Measurements from ENCODE around the gene SIRPB1.
"Not testable (repeated sequence)": the region's sequence is repeated elsewhere in the genome, so short reads cannot be mapped to it uniquely, and the experiment has no call there.

The SIRPB1 gene

GRCh38 chr20:1623501-1624205 lies 3.8 kb upstream of the SIRPB1 start:
- Histone ChIP-seq H3K36me3 (ENCODE audit: insufficient read depth, low read length) (no peaks in the 10 kb centered on the region), H3K9me3 (ENCODE audit: insufficient read depth, low read depth, low read length) (0 out of 2 replicates have a peak, but pooled peaks cover 5% of the 10 kb centered on the region), H3K27me3 (ENCODE audit: insufficient read depth, low read length) (no peaks in the 10 kb centered on the region), H3K4me3 (ENCODE audit: low read length) (no peak overlapping the region), H3K9ac (ENCODE audit: low read depth, low read length) (no peak overlapping the region), H3K27ac (ENCODE audit: low read depth, low read length) (no peak overlapping the region), H3K4me1 (ENCODE audit: insufficient read depth, low read length) (peaks cover 5% of the 10 kb centered on the region; the same call in 1 of the 2 replicates)
- WGBS, result 90% methylated on average over 14 of the region's 14 CpGs

DNA sequence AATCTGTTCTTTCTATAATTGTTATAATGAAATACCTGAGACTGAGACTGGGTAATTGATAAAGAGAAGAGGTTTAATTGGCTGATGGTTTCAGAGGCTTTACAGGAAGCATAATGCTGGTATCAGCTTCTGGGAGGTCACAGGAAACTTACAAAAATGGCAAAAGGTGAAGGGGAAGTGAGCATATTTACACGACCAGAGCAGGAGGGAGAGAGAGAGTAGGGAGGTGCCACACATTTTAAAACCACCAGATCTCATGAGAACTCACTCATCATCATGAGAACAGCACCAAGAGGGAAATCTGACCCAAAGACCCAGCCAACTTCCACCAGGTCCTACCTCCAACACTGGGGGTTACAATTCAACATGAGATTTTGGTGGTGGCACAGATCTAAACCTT lies 2.6 kb upstream of the SIRPB1 start:
- Histone ChIP-seq H3K9me3 (ENCODE audit: insufficient read depth, low read depth, low read length) (0 out of 2 replicates have a peak, but pooled peaks cover 5% of the 10 kb centered on the region), H3K36me3 (ENCODE audit: insufficient read depth, low read length) (no peaks in the 10 kb centered on the region), H3K4me3 (ENCODE audit: low read length) (no peak overlapping the region), H3K27ac (ENCODE audit: low read depth, low read length) (no peak overlapping the region), H3K27me3 (ENCODE audit: insufficient read depth, low read length) (no peaks in the 10 kb centered on the region), H3K4me1 (ENCODE audit: insufficient read depth, low read length) (peaks cover 5% of the 10 kb centered on the region; the same call in 1 of the 2 replicates), H3K9ac (ENCODE audit: low read depth, low read length) (no peak overlapping the region)
- no CpG with 5 or more reads among the region's 1 CpG for WGBS

DNA sequence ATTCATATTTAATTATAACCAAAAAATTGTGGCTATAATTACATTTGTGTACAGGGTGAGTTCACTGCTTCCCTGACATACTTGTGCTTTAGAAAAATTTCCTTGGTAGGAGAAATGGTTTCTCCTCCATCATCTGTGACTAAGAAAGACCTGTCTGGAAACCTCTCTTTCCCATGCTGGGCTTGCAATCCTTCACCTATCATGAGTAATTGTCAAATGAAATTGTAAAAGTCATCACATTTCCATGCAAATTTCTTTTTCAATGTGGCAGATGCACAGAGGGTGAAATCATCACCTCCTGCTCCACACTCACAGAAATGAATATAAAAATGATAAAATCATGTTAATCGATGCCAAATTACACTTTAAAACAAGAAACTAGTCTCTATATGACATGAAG lies 1.5 kb upstream of the SIRPB1 start:
- no peak overlapping the region for H3K9ac ChIP-seq (ENCODE audit: low read depth, low read length)
- no peaks in the 10 kb centered on the region for H3K27me3 ChIP-seq (ENCODE audit: insufficient read depth, low read length)
- H3K4me3 ChIP-seq (ENCODE audit: low read length), result no peak overlapping the region
- H3K36me3 ChIP-seq (ENCODE audit: insufficient read depth, low read length), result no peaks in the 10 kb centered on the region
- H3K9me3 ChIP-seq (ENCODE audit: insufficient read depth, low read depth, low read length), result 0 out of 2 replicates have a peak, but pooled peaks cover 5% of the 10 kb centered on the region
- H3K27ac ChIP-seq (ENCODE audit: low read depth, low read length), result no peak overlapping the region
- no CpG with 5 or more reads among the region's 1 CpG for WGBS
- H3K4me1 ChIP-seq (ENCODE audit: insufficient read depth, low read length), result peaks cover 5% of the 10 kb centered on the region; the same call in 1 of the 2 replicates

GRCh38 chr20:1618954-1619540 lies 762 bp downstream of the SIRPB1 start:
- H3K27ac ChIP-seq (ENCODE audit: low read depth, low read length), result no peak overlapping the region
- peaks cover 5% of the 10 kb centered on the region; the same call in 1 of the 2 replicates for H3K4me1 ChIP-seq (ENCODE audit: insufficient read depth, low read length)
- H3K4me3 ChIP-seq (ENCODE audit: low read length), result no peak overlapping the region
- H3K9ac ChIP-seq (ENCODE audit: low read depth, low read length), result no peak overlapping the region
- 0 out of 2 replicates have a peak, but pooled peaks cover 5% of the 10 kb centered on the region for H3K9me3 ChIP-seq (ENCODE audit: insufficient read depth, low read depth, low read length)
- H3K27me3 ChIP-seq (ENCODE audit: insufficient read depth, low read length), result no peaks in the 10 kb centered on the region
- no peaks in the 10 kb centered on the region for H3K36me3 ChIP-seq (ENCODE audit: insufficient read depth, low read length)

DNA sequence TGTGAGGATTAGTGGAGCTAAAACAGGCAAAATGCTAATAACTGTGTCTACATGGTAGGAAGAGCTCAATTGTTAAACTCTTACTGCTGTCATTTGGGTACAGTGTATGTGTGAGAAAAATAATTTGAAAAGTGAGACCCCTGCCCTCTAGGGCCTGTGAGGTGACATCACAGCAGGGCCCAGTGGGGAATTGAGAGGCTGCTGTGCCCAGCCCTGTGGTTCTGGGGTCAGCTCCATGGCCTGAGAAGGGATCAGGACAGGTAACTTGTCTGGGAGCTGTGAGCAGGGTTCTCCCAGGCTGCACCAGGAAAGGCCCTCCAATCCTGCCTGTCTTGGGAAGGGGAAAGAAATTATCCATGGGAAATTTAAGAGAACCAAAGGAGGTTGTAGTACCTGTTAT lies 1.3 kb downstream of the SIRPB1 start:
- Histone ChIP-seq H3K4me3 (ENCODE audit: low read length) (no peak overlapping the region), H3K27me3 (ENCODE audit: insufficient read depth, low read length) (no peaks in the 10 kb centered on the region), H3K4me1 (ENCODE audit: insufficient read depth, low read length) (peaks cover under 1% of the 10 kb centered on the region; the same call in 1 of the 2 replicates), H3K36me3 (ENCODE audit: insufficient read depth, low read length) (no peaks in the 10 kb centered on the region), H3K27ac (ENCODE audit: low read depth, low read length) (no peak overlapping the region), H3K9ac (ENCODE audit: low read depth, low read length) (no peak overlapping the region), H3K9me3 (ENCODE audit: insufficient read depth, low read depth, low read length) (0 out of 2 replicates have a peak, but pooled peaks cover 5% of the 10 kb centered on the region)

- no peak overlapping the region for H3K27ac ChIP-seq (ENCODE audit: low read depth, low read length)
- no peaks in the 10 kb centered on the region for H3K27me3 ChIP-seq (ENCODE audit: insufficient read depth, low read length)
- H3K9ac ChIP-seq (ENCODE audit: low read depth, low read length), result no peak overlapping the region
- 0 out of 2 replicates have a peak, but pooled peaks cover 5% of the 10 kb centered on the region for H3K9me3 ChIP-seq (ENCODE audit: insufficient read depth, low read depth, low read length)
- no peaks in the 10 kb centered on the region for H3K4me1 ChIP-seq (ENCODE audit: insufficient read depth, low read length)
- H3K36me3 ChIP-seq (ENCODE audit: insufficient read depth, low read length), result no peaks in the 10 kb centered on the region
- no peak overlapping the region for H3K4me3 ChIP-seq (ENCODE audit: low read length)
These were observed 2.9 kb downstream of the SIRPB1 start for GRCh38 chr20:1616858-1617434.

- not testable (repeated sequence) for H3K9ac ChIP-seq (ENCODE audit: low read depth, low read length)
These were observed 9.4 kb downstream of the SIRPB1 start for GRCh38 chr20:1610404-1610803.

DNA sequence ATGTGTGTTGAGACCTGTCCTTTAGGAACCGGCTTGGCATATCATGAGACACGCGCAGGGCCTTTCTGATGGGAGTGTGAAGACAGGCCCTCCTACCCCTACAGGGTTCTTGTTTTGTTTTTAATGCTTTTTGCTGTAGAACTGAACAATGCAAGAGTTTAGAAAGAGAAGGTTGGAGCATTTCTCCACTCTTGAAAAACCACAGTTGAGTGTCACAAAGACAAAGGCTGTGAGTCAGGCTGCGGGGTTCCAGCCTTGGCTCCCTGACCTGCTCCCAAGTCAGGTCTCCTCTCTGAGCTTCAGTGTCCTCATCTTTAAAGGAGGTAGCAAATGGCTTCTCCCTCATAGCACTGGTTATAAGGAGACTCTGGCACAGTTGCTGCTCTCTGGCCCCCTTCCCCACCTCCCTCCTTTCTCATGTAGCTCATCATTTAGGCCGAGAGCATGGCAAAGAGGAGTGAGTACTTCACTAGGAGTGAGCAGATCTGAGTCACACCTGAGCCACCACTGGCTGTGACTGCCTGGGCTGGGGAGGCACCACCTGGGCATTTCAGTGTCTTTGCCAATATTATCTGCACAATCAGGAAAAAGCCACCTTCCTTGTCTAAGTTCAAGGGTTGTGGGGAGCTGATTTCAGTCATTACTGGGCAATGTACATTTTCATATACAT lies 11.0 kb downstream of the SIRPB1 start:
- not testable (repeated sequence) for H3K4me1 ChIP-seq (ENCODE audit: insufficient read depth, low read length); H3K4me3 ChIP-seq (ENCODE audit: low read length); H3K36me3 ChIP-seq (ENCODE audit: insufficient read depth, low read length); H3K9ac ChIP-seq (ENCODE audit: low read depth, low read length); H3K9me3 ChIP-seq (ENCODE audit: insufficient read depth, low read depth, low read length); H3K27ac ChIP-seq (ENCODE audit: low read depth, low read length); H3K27me3 ChIP-seq (ENCODE audit: insufficient read depth, low read length)
- WGBS, result no CpG with 5 or more reads among the region's 5 CpGs

More at GRCh38 chr20:1610404-1610803, 9.4 kb downstream of the SIRPB1 start:
- no CpG with 5 or more reads among the region's 5 CpGs for WGBS
- not testable (repeated sequence) for H3K27ac ChIP-seq (ENCODE audit: low read depth, low read length); H3K4me3 ChIP-seq (ENCODE audit: low read length); H3K4me1 ChIP-seq (ENCODE audit: insufficient read depth, low read length); H3K36me3 ChIP-seq (ENCODE audit: insufficient read depth, low read length); H3K27me3 ChIP-seq (ENCODE audit: insufficient read depth, low read length); H3K9me3 ChIP-seq (ENCODE audit: insufficient read depth, low read depth, low read length)

DNA sequence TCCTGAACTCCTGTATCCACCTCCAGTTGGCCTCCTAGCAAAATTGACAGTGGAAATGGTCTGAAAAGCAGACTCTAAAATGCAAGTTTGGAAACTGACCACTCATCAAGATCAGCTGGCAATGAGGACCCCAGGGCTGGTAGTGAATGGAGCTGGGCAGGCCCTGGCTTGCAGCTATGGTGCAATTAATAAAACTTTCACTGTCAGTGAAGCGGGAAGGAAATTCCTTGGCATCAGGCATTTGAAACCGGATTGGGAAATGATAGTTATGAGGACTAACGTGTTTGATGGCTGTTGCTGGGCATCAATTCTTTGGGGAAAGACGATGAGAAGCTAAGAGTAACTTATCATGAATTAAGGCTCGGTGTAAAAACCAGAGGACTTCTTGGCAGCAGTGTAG lies 19.1 kb downstream of the SIRPB1 start:
- no CpG with 5 or more reads among the region's 5 CpGs for WGBS
- H3K36me3 ChIP-seq (ENCODE audit: insufficient read depth, low read length), result no peaks in the 10 kb centered on the region
- H3K9me3 ChIP-seq (ENCODE audit: insufficient read depth, low read depth, low read length), result no peaks in the 10 kb centered on the region
- H3K4me1 ChIP-seq (ENCODE audit: insufficient read depth, low read length), result no peaks in the 10 kb centered on the region
- H3K27me3 ChIP-seq (ENCODE audit: insufficient read depth, low read length), result no peaks in the 10 kb centered on the region
- H3K9ac ChIP-seq (ENCODE audit: low read depth, low read length), result no peak overlapping the region
- H3K27ac ChIP-seq (ENCODE audit: low read depth, low read length), result no peak overlapping the region
- H3K4me3 ChIP-seq (ENCODE audit: low read length), result no peak overlapping the region

DNA sequence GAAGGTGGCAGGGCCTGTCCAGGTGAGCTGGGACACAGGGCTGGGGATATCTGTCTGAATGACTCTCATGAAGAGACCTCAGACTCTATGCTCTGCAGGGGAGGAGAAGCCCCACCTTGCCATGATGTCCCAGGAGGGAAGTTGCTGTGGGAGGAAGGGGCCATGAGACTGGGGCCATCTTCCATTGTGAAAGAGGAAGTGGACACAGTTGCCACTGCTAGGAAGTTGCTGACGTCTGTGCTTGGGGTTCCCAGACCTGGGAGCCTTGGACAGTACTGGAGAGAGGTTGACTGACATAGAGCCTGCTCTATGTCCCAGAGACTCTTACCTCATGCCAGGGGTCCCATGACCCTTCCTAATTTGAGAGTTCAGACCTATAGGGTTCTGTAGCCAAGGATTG lies 24.5 kb downstream of the SIRPB1 start:
- WGBS, result no CpG with 5 or more reads among the region's 1 CpG
- no peak overlapping the region for H3K4me3 ChIP-seq (ENCODE audit: low read length)
- H3K9ac ChIP-seq (ENCODE audit: low read depth, low read length), result no peak overlapping the region

More for the DNA sequence above, 24.5 kb downstream of the SIRPB1 start:
- Histone ChIP-seq H3K36me3 (ENCODE audit: insufficient read depth, low read length) (no peaks in the 10 kb centered on the region), H3K9me3 (ENCODE audit: insufficient read depth, low read depth, low read length) (no peaks in the 10 kb centered on the region), H3K4me1 (ENCODE audit: insufficient read depth, low read length) (no peaks in the 10 kb centered on the region), H3K27ac (ENCODE audit: low read depth, low read length) (no peak overlapping the region), H3K27me3 (ENCODE audit: insufficient read depth, low read length) (no peaks in the 10 kb centered on the region)

All from HUES64 (cell line).